Colonic mucosa (tissue), 4 donors: ENCODE results near the gene ASB18. TPM values are rescaled to one million over a fixed set of nuclear protein-coding genes. Genes with fewer than 3 reads are reported as not detected.

Source experiments
- DNase-seq: peaks from one replicate; pipeline ENCODE4 v3.0.0-alpha.2; 2020
- H3K27ac ChIP-seq: fragments of 200-600 bp; one replicate; pipeline ENCODE4 v1.8.0; 2021
- H3K27me3 ChIP-seq: fragments of 200-600 bp; one replicate; pipeline ENCODE4 v1.8.0; 2021
- H3K36me3 ChIP-seq: fragments of 200-600 bp; one replicate; pipeline ENCODE4 v1.8.0; 2021
- H3K4me1 ChIP-seq: fragments of 200-600 bp; one replicate; pipeline ENCODE4 v1.8.0; 2021; ENCODE audit warnings: mild to moderate bottlenecking
- H3K4me3 ChIP-seq: fragments of 200-600 bp; one replicate; pipeline ENCODE4 v1.8.0; 2021
- H3K9ac ChIP-seq, 2 donors: one replicate each; pipeline ENCODE4 v1.7.0; 2013; ENCODE audit warnings: control low read depth in 2 of 2, low read depth in 2 of 2, low read length in 2 of 2
- H3K9me3 ChIP-seq: fragments of 200-600 bp; one replicate; pipeline ENCODE4 v1.8.0; 2021
- CTCF ChIP-seq: fragments of 200-600 bp; IDR thresholded peaks from one replicate; pipeline ENCODE4 v1.8.0; 2022; ENCODE audit warnings: antibody characterized with exemption, mild to moderate bottlenecking
- intact Hi-C: fragments of 100-400 bp; cut with DNase I; formaldehyde crosslinking; loops from one replicate; pipeline ENCODE4 v1.14.1; 2022
- total RNA-seq, 2 donors: library from RNA; stranded (reverse); fragmentation: NEBNext Ultra II Directional in 1 of 2; extraction: Animal tissue kit (Norgen Biotek cat#: 25700) in 1 of 2; gene quantifications; one replicate each; pipeline ENCODE4 v1.2.1, GENCODE V29; 2021
- donor health status: healthy.
- donor health status: DM: no; HTN: no; CAD: no.
- donor health status: DM: no; HTN: no; CAD: no.

ASB18 gene
- total RNA-seq, 2 donors from 2014 or later, result not detected

DNA sequence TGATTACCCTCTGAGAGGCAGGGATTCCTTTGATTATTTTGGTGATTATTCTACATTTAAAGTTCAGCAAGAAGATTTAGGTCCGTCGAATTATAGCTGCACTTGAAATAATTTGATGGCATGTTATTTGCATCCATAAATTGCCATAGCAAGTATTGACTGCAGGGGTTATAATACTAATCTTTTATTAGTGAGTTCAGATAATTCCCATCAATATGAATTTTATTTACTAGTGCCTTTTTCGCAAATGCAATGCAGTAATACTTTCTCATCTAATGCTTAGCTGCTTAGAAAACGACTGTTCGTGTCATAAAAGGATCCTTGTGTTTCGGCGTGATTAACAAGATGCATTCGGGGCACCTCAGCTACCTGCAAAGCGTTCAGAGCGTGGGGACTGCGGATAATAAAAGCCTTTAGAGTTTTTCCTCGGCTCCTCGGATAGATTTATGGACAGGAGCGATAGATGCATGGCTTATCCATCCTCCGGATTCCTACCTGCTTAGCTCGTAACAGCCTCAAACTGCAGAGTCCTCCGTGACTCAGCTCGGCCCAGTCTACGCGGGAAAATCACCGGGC is 93.5 kb downstream of the ASB18 start:
- TF ChIP-seq CTCF, result no peak
- Histone ChIP-seq H3K27ac (no peak overlapping the region), H3K9me3 (no peaks in the 10 kb centered on the region), H3K36me3 (no peaks in the 10 kb centered on the region), H3K9ac (no peak overlapping the region), H3K4me1 (peaks cover 14% of the 10 kb centered on the region), H3K27me3 (peaks cover 89% of the 10 kb centered on the region), H3K4me3 (no peak overlapping the region)
- intact Hi-C loops, result no loop called here
- DNase-seq, result no peak

DNA sequence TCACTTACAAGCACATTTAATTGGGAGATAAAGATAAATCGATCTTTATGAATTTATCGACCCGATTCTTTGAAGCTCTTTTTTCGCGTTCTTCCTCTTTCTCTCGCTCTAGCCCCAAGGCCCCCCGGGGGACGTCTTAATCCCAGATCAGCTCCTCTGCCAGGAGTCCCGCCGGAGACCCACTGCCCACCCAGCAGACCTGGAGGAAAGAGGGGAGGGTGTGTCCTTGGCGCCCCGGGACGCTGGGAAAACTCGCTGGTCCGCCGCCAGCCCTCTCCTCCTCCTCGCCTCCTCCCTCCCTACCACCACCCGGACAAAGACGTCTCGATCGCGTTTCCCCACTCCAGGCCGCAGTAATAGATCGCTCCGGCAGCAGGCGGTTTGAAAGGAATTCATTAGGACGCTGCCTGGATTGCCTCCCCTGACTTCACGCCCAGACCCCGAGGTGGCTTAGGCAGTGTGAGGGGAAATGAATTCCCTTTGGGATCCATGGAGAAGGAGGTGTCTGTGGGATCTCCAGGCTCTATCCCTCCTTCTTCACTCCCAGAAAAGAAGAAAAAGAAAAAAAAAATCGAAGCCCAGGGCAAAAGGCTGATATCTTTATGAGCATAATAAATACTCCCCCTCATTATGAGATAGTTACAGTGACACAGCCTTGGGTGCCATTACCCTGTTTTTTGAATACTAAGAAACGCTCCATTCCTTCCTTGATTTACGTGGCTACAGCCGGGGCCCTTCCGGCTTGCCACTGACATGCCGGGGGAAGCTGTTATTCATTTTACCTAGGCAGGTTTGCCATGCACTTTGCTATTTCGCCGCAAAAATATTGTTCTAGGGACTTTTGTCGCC is 94.2 kb downstream of the ASB18 start:
- Histone ChIP-seq H3K4me3 (no peak overlapping the region), H3K9me3 (no peaks in the 10 kb centered on the region), H3K36me3 (no peaks in the 10 kb centered on the region), H3K27me3 (peaks cover 94% of the 10 kb centered on the region), H3K4me1 (peaks cover 14% of the 10 kb centered on the region), H3K27ac (no peak overlapping the region), H3K9ac (no peak overlapping the region)
- TF ChIP-seq CTCF, result no peak
- no peak for DNase-seq
- intact Hi-C loops, result no loop called here

- no peak for DNase-seq
- Histone ChIP-seq H3K27ac (no peak overlapping the region), H3K4me3 (no peak overlapping the region), H3K9ac (no peak overlapping the region), H3K4me1 (peaks cover 19% of the 10 kb centered on the region), H3K27me3 (peaks cover 97% of the 10 kb centered on the region), H3K9me3 (no peaks in the 10 kb centered on the region), H3K36me3 (no peaks in the 10 kb centered on the region)
- intact Hi-C loops, result no loop called here
- no peak for TF ChIP-seq CTCF
Measured at GRCh38 chr2:236169151-236169721, 95.0 kb downstream of the ASB18 start.

- no peak for TF ChIP-seq CTCF
- Histone ChIP-seq H3K4me1 (peaks cover 27% of the 10 kb centered on the region), H3K4me3 (peak within 1 kb of the TSS; percentile 21), H3K27ac (no peak within 1 kb of the TSS), H3K27me3 (peaks cover 97% of the 10 kb centered on the region), H3K36me3 (no peaks in the 10 kb centered on the region), H3K9ac (no peak within 1 kb of the TSS), H3K9me3 (no peaks in the 10 kb centered on the region)
- intact Hi-C loops, result no loop called here
- DNase-seq, result peak; percentile 72
Measured at GRCh38 chr2:236168110-236169080, 95.8 kb downstream of the ASB18 start, which contains the start of gene GBX2. GBX2 (minus strand) TSS chr2:236168386; CDS start chr2:236167971, 415 bp downstream.
